GM12873 (cell line): ENCODE results near the gene HDGFL3.

Experiments used
- CTCF ChIP-seq: IDR thresholded peaks from 2 replicates; pipeline ENCODE4 v1.5.1; 2012; ENCODE audit warnings: low read depth, mild to moderate bottlenecking, moderate library complexity, low read length, control low read depth; ENCODE audit not compliant: insufficient read depth; ENCODE audit errors: missing control alignments

The HDGFL3 gene

GRCh38 chr15:83207660-83208366, at the start of gene HDGFL3:
TSS of gene HDGFL3 (minus strand) at chr15:83207823. CDS start at chr15:83207414, 409 bp downstream.
- TF ChIP-seq CTCF = peak; percentile 14

GRCh38 chr15:83250781-83251180, 43.2 kb upstream of the HDGFL3 start:
- TF ChIP-seq CTCF = no peak

- no peak for TF ChIP-seq CTCF
Observed at GRCh38 chr15:83249030-83249343, 41.4 kb upstream of the HDGFL3 start.

GRCh38 chr15:83248151-83249029, 40.8 kb upstream of the HDGFL3 start:
- peak; percentile 77 for TF ChIP-seq CTCF

GRCh38 chr15:83243634-83244033, 36.0 kb upstream of the HDGFL3 start:
- TF ChIP-seq CTCF = no peak

GRCh38 chr15:83230242-83230641, 22.6 kb upstream of the HDGFL3 start:
- no peak for TF ChIP-seq CTCF

- TF ChIP-seq CTCF = no peak
Observed at GRCh38 chr15:83225449-83225848, 17.8 kb upstream of the HDGFL3 start.
